HG02588 (cell line): ENCODE results near the gene NCAPG2.

Experiments
- ATAC-seq: cut with Tn5 transposase; IDR thresholded peaks from one replicate; pipeline ENCODE4 v1.9.1; 2021; ENCODE audit warnings: mild to moderate bottlenecking, moderate library complexity; ENCODE audit not compliant: unreplicated experiment

The NCAPG2 gene

GRCh38 chr7:158735935-158736334 is 31.3 kb upstream of the NCAPG2 start:
- ATAC-seq: no peak

GRCh38 chr7:158734861-158735260 is 30.3 kb upstream of the NCAPG2 start:
- ATAC-seq: no peak

GRCh38 chr7:158733775-158734494 is 29.3 kb upstream of the NCAPG2 start:
- ATAC-seq: no peak

- no peak for ATAC-seq
Measured at GRCh38 chr7:158733220-158733519, 28.6 kb upstream of the NCAPG2 start.

- no peak for ATAC-seq
Measured at GRCh38 chr7:158732494-158733219, 28.1 kb upstream of the NCAPG2 start.

GRCh38 chr7:158731761-158732160 is 27.2 kb upstream of the NCAPG2 start:
- ATAC-seq: no peak

GRCh38 chr7:158730383-158731346 is 26.1 kb upstream of the NCAPG2 start:
- ATAC-seq: no peak

- no peak for ATAC-seq
Measured at GRCh38 chr7:158729646-158730382, 25.2 kb upstream of the NCAPG2 start.

- no peak for ATAC-seq
Measured at GRCh38 chr7:158728911-158729645, 24.5 kb upstream of the NCAPG2 start.

GRCh38 chr7:158727690-158728089 is 23.1 kb upstream of the NCAPG2 start:
- ATAC-seq: no peak

GRCh38 chr7:158726277-158726807 is 21.7 kb upstream of the NCAPG2 start:
- no peak for ATAC-seq

- no peak for ATAC-seq
Measured at GRCh38 chr7:158725506-158725800, 20.8 kb upstream of the NCAPG2 start.

- ATAC-seq: no peak
Measured at GRCh38 chr7:158724658-158725505, 20.3 kb upstream of the NCAPG2 start.

- no peak for ATAC-seq
Measured at GRCh38 chr7:158723714-158724385, 19.2 kb upstream of the NCAPG2 start.

- ATAC-seq: no peak
Measured at GRCh38 chr7:158723266-158723665, 18.7 kb upstream of the NCAPG2 start.

GRCh38 chr7:158722574-158723237 is 18.1 kb upstream of the NCAPG2 start:
- no peak for ATAC-seq

- ATAC-seq: no peak
Measured at GRCh38 chr7:158720112-158720511, 15.5 kb upstream of the NCAPG2 start.

- no peak for ATAC-seq
Measured at GRCh38 chr7:158716802-158717201, 12.2 kb upstream of the NCAPG2 start.
